Bone marrow (tissue), 2 donors: ENCODE results near the gene PGAM5.

ENCODE experiments used
- DNase-seq, 2 donors: peaks; one replicate each; lab custom pipeline; 2025; lab: John Stamatoyannopoulos, UW

Gene PGAM5

GRCh38 chr12:132710405-132711079 is at the start of gene PGAM5:
Gene PGAM5, plus strand, starts transcription at chr12:132710842. Its CDS starts 35 bp downstream, at chr12:132710877.
- peak; percentile 41 to 54 for DNase-seq

- DNase-seq = no peak
Observed at GRCh38 chr12:132660996-132661395, 49.6 kb upstream of the PGAM5 start.

- DNase-seq = no peak
Observed at GRCh38 chr12:132661972-132662371, 48.7 kb upstream of the PGAM5 start.

- DNase-seq = no peak
Observed at GRCh38 chr12:132662901-132663755, 47.5 kb upstream of the PGAM5 start.

- DNase-seq = no peak
Observed at GRCh38 chr12:132664206-132665148, 46.2 kb upstream of the PGAM5 start.

GRCh38 chr12:132665149-132665491 is 45.5 kb upstream of the PGAM5 start:
- DNase-seq = no peak

- DNase-seq = no peak
Observed at GRCh38 chr12:132665794-132666193, 44.8 kb upstream of the PGAM5 start.

- no peak for DNase-seq
Observed at GRCh38 chr12:132668191-132669088, 42.2 kb upstream of the PGAM5 start.

- DNase-seq = no peak
Observed at GRCh38 chr12:132669166-132669879, 41.3 kb upstream of the PGAM5 start.

GRCh38 chr12:132672116-132672515 is 38.5 kb upstream of the PGAM5 start:
- DNase-seq = no peak

- DNase-seq = no peak
Observed at GRCh38 chr12:132672678-132673077, 38.0 kb upstream of the PGAM5 start.

- DNase-seq = no peak
Observed at GRCh38 chr12:132673288-132674179, 37.1 kb upstream of the PGAM5 start.

- DNase-seq = no peak
Observed at GRCh38 chr12:132674561-132674960, 36.1 kb upstream of the PGAM5 start.

GRCh38 chr12:132675757-132676432 is 34.7 kb upstream of the PGAM5 start:
- no peak for DNase-seq

GRCh38 chr12:132677492-132677891 is 33.1 kb upstream of the PGAM5 start:
- DNase-seq = no peak

- DNase-seq = no peak
Observed at GRCh38 chr12:132685400-132685799, 25.2 kb upstream of the PGAM5 start.

- no peak for DNase-seq
Observed at GRCh38 chr12:132686825-132687210, 23.8 kb upstream of the PGAM5 start.

- DNase-seq = peak; percentile 85 to 86
Observed at GRCh38 chr12:132687211-132688164, 23.2 kb upstream of the PGAM5 start, which contains the start of the genes POLE and PXMP2. Gene POLE, minus strand, starts transcription at chr12:132687342. Its CDS starts 27 bp downstream, at chr12:132687315. Gene PXMP2, plus strand, starts transcription at chr12:132687587. Its CDS starts 84 bp downstream, at chr12:132687671.
